HG02884 (cell line): ENCODE data around the gene THOC6.

ENCODE experiments used
- ATAC-seq: cut with Tn5 transposase; IDR thresholded peaks from one replicate; pipeline ENCODE4 v1.9.1; 2021; ENCODE audit warnings: mild to moderate bottlenecking, moderate library complexity; ENCODE audit not compliant: unreplicated experiment

Gene THOC6

GRCh38 chr16:3029491-3030221, 5.8 kb downstream of the THOC6 start:
- ATAC-seq = no peak

DNA sequence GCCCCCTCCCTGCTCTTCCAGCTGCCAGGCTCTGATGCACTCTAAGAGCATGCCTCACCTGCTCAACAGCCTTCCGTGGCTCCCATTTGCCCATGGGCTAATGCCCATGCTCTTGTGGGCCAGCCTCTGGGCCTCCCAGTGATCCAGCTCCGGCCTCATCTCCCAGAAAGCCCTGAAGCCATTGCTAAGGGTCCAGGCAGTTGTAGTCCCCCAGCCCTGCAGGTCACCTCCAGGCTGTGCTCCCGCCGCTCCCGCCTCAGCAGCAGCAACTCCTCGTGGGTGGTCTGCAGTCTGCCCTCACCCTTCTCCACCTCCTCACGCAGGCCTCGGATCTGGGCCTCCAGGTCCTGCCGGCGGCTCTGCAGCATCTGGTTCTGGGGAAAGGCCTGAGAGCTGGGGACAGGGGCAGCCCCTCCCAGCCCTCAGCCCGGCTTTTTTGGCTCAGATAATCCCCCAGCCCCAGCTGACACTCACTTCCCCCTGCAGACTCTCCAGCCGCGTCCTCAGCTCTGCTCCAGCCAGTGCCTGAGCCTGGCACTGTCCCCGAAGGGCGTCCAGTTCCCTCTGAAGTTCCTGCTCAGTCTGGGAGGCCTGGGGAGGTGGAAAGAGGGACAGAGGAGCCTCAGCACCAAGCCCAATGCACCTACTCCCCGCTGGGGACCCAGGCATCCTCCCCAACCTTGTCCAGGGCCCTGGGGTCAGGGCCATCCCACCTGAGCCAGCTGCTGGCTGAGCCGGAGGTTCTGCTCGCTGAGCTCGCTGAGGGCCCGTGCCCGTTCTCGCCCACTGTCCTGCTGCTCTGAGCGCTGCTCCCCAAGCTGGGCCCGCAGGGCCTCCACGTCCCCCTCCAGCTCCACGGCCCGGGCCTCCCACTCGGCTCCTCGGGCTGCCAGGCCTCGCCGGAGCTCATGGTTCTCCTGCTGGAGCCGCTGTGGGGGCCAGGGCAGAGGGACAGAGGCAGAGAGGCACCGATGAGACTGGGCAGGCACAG, 6.7 kb downstream of the THOC6 start:
- no peak for ATAC-seq

DNA sequence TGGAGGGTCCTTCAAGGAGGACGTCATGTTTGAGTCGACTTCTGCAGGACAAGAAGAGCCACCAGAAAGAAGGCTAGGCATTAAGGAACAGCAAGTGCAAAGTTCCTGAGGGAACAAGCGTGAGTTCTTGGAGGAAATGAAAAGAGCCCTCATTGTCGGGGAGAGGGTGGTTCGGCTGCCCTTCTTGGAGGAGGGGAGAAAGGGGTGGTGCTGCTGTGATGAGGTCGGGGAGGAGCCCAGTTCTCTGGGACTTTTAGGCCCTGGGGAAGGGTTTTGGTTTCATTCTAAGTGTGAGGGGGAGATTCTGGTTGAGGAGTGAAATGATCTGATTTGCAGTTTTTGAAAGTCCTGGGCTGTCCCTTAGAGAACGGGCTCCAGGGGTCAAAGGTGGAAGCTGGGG, 8.8 kb downstream of the THOC6 start:
- ATAC-seq = no peak

- ATAC-seq = no peak
These were observed 11.6 kb downstream of the THOC6 start for GRCh38 chr16:3035289-3035971.

GRCh38 chr16:3035972-3036725, 12.3 kb downstream of the THOC6 start:
- no peak for ATAC-seq

GRCh38 chr16:3036726-3037315, 13.0 kb downstream of the THOC6 start, which contains the start of gene BICDL2:
Gene BICDL2 (minus strand): TSS chr16:3036944. CDS start chr16:3035496, 1,448 bp downstream.
- no peak for ATAC-seq

GRCh38 chr16:3038256-3038655, 14.4 kb downstream of the THOC6 start:
- no peak for ATAC-seq

DNA sequence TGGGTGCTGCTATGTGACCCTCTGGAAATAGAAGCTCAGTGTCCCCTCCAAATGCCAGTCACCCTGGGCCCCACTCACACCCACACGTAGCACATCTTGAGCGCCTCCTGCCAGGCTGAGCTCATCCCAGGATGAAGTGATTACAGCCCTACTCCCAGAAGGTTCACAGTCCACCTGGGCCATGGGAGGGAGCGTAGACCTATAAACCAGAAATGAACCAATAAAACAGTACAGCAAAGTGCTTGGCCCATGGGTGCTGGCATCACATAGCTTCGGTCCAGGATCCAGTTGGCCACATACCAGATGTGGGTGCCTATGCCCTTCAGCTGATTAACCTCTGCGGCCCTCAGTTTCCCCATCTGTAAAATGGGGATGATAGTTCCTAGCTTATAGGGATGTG, 15.1 kb downstream of the THOC6 start:
- ATAC-seq = no peak

DNA sequence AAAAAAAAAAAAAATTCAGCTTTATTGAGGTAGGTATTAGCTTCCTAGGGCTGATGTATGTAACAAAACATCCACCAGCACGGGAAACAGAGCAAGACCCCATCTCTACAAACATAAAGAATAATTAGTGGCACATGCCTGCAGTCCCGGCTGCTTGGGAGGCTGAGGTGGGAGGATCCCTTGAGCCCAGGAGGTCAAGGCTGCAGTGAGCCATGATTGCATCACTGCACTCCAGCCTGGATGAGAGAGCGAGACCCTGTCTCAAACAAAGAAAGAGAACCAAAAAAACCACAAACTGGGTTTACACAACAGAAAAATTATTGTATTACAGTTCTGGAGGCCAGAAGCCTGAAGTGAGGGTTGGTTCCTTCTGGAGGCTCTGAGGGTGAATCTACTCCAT, 18.5 kb downstream of the THOC6 start:
- ATAC-seq = no peak

GRCh38 chr16:3044708-3045107, 20.9 kb downstream of the THOC6 start:
- ATAC-seq = no peak

DNA sequence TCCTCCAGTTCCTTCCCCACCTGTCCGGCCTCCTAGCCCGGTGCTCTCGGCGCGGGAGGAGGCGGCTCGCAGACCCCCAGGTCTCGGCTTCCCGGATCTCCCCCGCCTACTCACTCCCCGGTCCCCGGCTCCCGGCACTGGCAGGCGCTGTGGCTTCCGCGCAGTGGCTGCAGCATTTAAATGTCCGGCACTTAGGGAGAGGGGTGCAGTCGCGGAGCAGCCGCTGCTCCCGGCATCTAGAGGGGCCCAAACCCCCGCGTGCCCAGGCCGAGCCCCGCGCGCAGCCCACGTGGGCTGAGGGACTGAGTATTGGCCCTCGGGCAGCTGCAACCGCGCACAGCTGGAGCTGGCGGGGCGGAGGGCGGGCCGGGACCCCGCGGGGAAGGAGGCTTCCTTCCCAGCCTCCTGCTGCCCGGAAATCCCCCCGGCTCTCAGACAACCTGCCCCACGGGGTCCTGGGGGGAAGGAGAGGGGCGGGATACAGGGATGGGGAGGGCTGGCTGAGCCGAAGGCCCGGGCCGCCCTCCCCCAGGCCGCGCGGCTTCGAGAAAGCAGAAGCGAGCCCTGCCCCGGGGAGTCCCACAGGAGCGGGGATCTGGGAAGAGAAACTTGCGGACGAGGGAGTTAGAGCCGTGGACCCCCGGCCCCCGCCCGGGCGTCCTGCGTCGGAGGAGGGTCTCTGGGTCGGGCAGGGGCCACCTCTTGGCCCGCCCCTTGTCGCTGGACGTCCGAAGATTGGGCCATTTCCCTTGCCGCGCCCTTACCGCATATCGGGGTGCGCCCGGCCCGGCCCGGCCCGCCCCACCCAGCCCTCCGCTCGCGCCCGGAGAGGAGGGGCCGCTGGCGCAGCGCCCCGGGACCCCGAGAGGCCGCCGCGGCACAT, 22.2 kb downstream of the THOC6 start, which contains the start of gene MMP25:
Gene MMP25 (plus strand): TSS at position 804 of the 883 bp plus-strand sequence. CDS start 357 bp downstream, outside the sequence.
- ATAC-seq = no peak

GRCh38 chr16:3046641-3047386, 23.0 kb downstream of the THOC6 start:
- ATAC-seq = no peak

GRCh38 chr16:3047387-3047720, 23.5 kb downstream of the THOC6 start:
- no peak for ATAC-seq

DNA sequence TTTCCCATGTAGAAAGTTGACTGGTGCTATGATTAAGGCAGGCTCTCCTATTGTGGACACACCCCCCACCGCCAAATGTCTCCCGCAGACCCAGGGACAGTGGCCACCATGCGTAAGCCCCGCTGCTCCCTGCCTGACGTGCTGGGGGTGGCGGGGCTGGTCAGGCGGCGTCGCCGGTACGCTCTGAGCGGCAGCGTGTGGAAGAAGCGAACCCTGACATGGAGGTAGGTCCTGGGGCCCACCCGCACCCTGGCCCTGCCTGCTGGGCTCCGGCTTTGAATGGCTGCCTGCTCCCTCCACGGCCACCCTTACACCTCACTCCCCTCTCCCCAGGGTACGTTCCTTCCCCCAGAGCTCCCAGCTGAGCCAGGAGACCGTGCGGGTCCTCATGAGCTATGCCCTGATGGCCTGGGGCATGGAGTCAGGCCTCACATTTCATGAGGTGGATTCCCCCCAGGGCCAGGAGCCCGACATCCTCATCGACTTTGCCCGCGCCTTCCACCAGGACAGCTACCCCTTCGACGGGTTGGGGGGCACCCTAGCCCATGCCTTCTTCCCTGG, 26.2 kb downstream of the THOC6 start:
- no peak for ATAC-seq

DNA sequence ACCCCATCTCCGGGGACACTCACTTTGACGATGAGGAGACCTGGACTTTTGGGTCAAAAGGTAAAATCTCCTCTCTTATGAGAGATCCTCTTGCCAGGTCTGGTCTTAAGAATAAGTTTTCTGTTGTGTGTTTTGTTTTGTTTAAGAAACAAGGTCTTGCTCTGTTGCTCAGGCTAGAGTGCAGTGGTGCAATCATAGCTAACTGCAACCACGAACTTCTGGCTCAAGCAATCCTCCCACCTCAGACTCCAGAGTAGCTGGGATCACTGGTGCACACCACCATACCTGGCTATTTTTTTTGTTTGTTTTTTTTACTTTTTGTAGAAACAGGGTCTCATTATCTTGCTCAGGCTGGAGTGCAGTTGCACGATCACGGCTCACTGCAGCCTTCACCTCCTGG, 26.7 kb downstream of the THOC6 start:
- no peak for ATAC-seq

DNA sequence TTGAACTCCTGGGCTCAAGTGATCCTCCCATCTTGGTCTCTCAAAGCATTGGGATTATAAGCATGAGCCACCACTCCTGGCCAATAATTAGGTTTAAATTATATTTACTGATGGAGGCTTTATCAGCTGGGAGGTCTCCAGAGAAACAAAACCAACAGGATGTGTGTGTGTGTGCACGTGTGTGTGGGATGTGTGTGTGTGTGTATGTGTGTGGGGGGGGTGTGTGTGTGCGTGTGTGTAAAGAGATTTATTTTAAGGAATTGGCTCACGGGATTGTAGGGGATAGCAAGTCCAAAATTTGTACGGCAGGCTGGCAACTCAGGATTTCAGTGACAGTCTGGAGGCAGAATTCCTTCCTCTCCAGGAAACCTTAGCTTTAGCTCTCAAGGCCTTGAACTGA, 27.2 kb downstream of the THOC6 start:
- ATAC-seq = no peak

DNA sequence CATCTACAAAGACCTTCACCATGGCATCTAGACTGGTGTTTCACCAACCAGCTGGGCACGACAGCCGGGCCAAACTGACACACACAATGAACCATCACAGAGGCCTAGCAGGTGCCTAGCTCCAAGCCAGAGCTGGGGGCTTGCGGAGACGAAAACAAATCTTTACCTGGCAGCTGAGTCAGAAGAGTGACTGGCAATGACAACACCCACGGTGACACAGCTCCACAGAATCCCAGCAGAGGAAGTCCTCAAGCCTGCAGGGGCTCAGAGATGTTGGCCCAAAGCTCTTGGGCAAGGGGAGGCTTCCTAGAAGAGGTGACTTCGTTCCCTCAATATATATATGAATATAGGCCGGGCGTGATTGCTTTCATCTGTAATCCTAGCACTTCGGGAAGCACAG, 27.7 kb downstream of the THOC6 start:
- no peak for ATAC-seq
